Natural killer cell (primary cell): ENCODE data around the gene ENDOU. TPM values are rescaled to one million over a fixed set of nuclear protein-coding genes. Genes with fewer than 3 reads are reported as not detected.

Experiments used
- ATAC-seq, 3 donors: fragments of 150-1000 bp in 2 of 3; fragments of 200-7000 bp in 1 of 3; cut with Tn5 transposase; 1 replicate in 1 of 3; 2 replicates in 2 of 3; pipeline ENCODE4 v1.10.0; 2021; ENCODE audit warnings: mild to moderate bottlenecking in 2 of 3, moderate library complexity in 2 of 3
- DNase-seq, 2 donors: peaks; one replicate each; pipeline versions ENCODE4 v3.0.0 to v3.0.0-alpha.2; 2013 to 2021; ENCODE audit warnings: mixed read lengths in 1 of 2
- H3K27ac ChIP-seq: one replicate; pipeline ENCODE4 v1.5.1; 2013; ENCODE audit warnings: mild to moderate bottlenecking, low read length
- H3K27me3 ChIP-seq: one replicate; pipeline ENCODE4 v1.6.1; 2013; ENCODE audit warnings: low read length; ENCODE audit not compliant: control insufficient read depth, insufficient read depth
- H3K36me3 ChIP-seq: one replicate; pipeline ENCODE4 v1.6.1; 2013; ENCODE audit warnings: low read length; ENCODE audit not compliant: control insufficient read depth, insufficient read depth
- H3K4me1 ChIP-seq: one replicate; pipeline ENCODE4 v1.6.1; 2013; ENCODE audit warnings: low read length; ENCODE audit not compliant: control insufficient read depth, insufficient read depth
- H3K4me3 ChIP-seq: one replicate; pipeline ENCODE4 v1.5.1; 2013; ENCODE audit warnings: low read length
- H3K9me3 ChIP-seq: one replicate; pipeline ENCODE4 v1.6.1; 2013; ENCODE audit warnings: low read length; ENCODE audit not compliant: control insufficient read depth, insufficient read depth
- H3K27ac Mint-ChIP-seq, 2 donors: one replicate each; pipeline ENCODE4 v1.8.0; 2022; ENCODE audit warnings: mild to moderate bottlenecking in 2 of 2, mixed read lengths in 2 of 2, moderate library complexity in 1 of 2
- H3K27me3 Mint-ChIP-seq, 2 donors: one replicate each; pipeline ENCODE4 v1.8.0; 2022; ENCODE audit warnings: low read depth in 2 of 2, mixed read lengths in 2 of 2
- H3K36me3 Mint-ChIP-seq: one replicate; pipeline ENCODE4 v1.8.0; 2022; ENCODE audit warnings: mixed read lengths
- H3K4me1 Mint-ChIP-seq, 2 donors: one replicate each; pipeline ENCODE4 v1.8.0; 2022; ENCODE audit warnings: mixed read lengths in 2 of 2
- H3K4me3 Mint-ChIP-seq: one replicate; pipeline ENCODE4 v1.8.0; 2022; ENCODE audit warnings: mild to moderate bottlenecking, moderate library complexity, mixed read lengths
- H3K9me3 Mint-ChIP-seq, 2 donors: one replicate each; pipeline ENCODE4 v1.8.0; 2022; ENCODE audit warnings: mixed read lengths in 2 of 2
- WGBS: methylation state at CpG from one replicate; pipeline ENCODE4 v1.1.7; 2013; ENCODE audit warnings: missing lambda C conversion rate; ENCODE audit not compliant: insufficient coverage; 5-methylcytosine and 5-hydroxymethylcytosine counted together
- intact Hi-C: fragments of 100-400 bp; cut with micrococcal nuclease; formaldehyde crosslinking; loops from one replicate; pipeline ENCODE4 v1.14.2; 2022
- total RNA-seq, 4 donors: library from RNA; stranded (reverse); fragments of 120-200 nt in 1 of 4; gene quantifications; one replicate each; pipeline versions ENCODE4 v1.2.3 to v1.2.4, GENCODE V29; 2013 to 2022
- TF ChIP-seq, protein P1 (sequence below): fragments of 200-600 bp; IDR thresholded peaks from one replicate; pipeline ENCODE4 v1.8.0; 2022; ENCODE audit warnings: antibody characterized with exemption

The ENDOU gene
- total RNA-seq, 3 donors from 2014 or later (not counting 1 experiment from before 2014, with no cell fraction given), result 0.20 to 0.41 (median 0.24) TPM

DNA sequence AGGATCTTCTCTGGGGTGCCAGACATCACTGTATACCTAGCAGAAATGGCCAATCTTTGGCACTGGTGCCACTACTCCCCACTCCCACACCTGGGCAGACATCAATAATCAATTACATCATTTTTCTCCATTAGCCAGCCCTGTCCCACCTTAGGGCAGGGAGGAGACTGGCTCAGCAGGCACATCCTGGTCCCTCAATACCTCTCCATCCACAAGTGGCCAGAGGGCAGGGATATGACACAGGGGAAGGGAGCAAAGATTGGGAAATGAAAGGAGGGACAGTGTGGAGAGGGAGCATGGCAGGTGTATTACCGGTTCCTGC lies 23.2 kb upstream of the ENDOU start:
- no peak for DNase-seq
- Histone ChIP-seq H3K27me3 (no peaks in the 10 kb centered on the region), H3K36me3 (no peaks in the 10 kb centered on the region), H3K4me1 (peaks cover 8% of the 10 kb centered on the region), H3K9me3 (no peaks in the 10 kb centered on the region), H3K4me3 (no peak overlapping the region), H3K27ac (no peak overlapping the region)
- Mint-ChIP-seq H3K4me3 (no peak overlapping the region), H3K4me1 (peaks cover 0 to 4% of the 10 kb centered on the region in 2 donors), H3K27ac (no peak overlapping the region), H3K36me3 (no peaks in the 10 kb centered on the region), H3K27me3 (peaks cover 13 to 18% of the 10 kb centered on the region in 2 donors), H3K9me3 (no peaks in the 10 kb centered on the region)
- WGBS, result 100% methylated on average over 1 of the region's 1 CpG
- TF ChIP-seq, protein P1, sequence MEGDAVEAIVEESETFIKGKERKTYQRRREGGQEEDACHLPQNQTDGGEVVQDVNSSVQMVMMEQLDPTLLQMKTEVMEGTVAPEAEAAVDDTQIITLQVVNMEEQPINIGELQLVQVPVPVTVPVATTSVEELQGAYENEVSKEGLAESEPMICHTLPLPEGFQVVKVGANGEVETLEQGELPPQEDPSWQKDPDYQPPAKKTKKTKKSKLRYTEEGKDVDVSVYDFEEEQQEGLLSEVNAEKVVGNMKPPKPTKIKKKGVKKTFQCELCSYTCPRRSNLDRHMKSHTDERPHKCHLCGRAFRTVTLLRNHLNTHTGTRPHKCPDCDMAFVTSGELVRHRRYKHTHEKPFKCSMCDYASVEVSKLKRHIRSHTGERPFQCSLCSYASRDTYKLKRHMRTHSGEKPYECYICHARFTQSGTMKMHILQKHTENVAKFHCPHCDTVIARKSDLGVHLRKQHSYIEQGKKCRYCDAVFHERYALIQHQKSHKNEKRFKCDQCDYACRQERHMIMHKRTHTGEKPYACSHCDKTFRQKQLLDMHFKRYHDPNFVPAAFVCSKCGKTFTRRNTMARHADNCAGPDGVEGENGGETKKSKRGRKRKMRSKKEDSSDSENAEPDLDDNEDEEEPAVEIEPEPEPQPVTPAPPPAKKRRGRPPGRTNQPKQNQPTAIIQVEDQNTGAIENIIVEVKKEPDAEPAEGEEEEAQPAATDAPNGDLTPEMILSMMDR, result no peak
- ATAC-seq, result no peak
- intact Hi-C loops, result no loop called here

DNA sequence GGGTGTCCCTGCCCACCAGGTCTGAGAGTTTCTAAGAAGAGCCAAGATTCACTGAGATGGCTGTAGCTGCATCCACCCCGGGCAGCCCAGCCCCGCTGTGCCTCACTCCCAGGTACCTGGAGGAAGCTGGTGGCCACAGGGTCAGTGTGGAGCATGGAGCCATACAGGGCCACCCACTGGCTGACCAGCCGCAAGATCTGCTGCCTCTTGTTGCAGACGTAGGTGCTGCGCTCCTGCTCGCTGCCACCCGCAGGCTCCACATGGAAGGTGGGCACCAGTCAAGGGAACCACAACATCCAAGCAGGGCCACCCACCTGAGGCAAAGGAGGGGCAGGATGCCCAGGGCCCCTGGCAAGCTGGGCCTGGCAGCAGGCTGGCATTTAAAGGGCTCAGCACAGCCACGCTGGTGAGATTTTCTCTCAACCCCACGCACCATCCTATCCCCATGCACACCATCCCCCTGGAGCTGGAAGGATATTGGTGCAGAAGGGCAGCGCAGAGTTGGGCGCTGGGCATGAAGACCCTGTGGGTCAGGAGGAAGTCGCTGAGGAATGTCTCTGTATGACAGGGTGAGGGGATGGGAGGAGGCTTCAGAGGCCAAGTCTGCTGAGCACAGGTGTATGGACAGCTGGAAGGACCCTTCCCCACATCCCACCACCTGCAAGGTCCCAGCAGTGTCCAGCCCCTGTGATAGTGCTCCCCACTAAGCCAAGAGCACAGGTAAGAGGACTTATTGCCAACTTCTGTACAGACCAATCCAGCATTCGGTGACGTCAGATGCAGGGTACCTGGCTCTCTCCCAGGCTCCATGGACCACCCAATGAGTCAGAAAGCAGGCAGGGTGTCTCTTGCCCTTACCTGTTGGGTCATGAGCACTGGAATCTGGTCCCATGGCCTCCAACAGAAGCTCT lies 22.6 kb upstream of the ENDOU start:
- H3K27ac ChIP-seq, result no peak overlapping the region
- H3K4me1 ChIP-seq, result peaks cover 8% of the 10 kb centered on the region
- Mint-ChIP-seq H3K27ac (no peak overlapping the region), H3K9me3 (no peaks in the 10 kb centered on the region), H3K4me1 (peaks cover 0 to 10% of the 10 kb centered on the region in 2 donors), H3K4me3 (no peak overlapping the region), H3K36me3 (no peaks in the 10 kb centered on the region), H3K27me3 (peaks cover 18 to 20% of the 10 kb centered on the region in 2 donors)
- DNase-seq, result no peak
- intact Hi-C loops, result no loop called here
- peaks cover 4% of the 10 kb centered on the region for H3K27me3 ChIP-seq
- H3K9me3 ChIP-seq, result no peaks in the 10 kb centered on the region
- TF ChIP-seq, protein P1, result no peak
- WGBS, result 93% methylated on average over 14 of the region's 14 CpGs
- no peaks in the 10 kb centered on the region for H3K36me3 ChIP-seq
- no peak for ATAC-seq
- H3K4me3 ChIP-seq, result no peak overlapping the region

DNA sequence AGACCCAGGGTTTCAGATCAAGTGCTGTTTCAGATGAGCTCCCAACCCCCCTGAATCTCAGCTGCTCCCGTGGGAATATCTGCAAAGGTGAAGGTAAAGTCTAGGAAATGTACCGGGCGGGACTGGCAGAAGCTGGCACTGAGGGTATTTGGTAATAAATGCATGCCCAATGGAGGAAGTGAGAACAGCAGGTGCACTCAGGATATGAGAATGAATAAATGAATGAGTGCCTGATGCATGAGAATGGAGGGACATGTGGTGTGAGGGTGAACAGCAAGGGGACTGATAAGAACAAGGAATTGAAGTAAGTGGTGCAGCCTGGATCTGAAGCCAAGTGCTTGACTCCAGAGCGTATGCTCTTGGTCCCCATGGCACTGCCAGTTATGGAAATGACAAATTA lies 21.8 kb upstream of the ENDOU start:
- intact Hi-C loops, result no loop called here
- H3K36me3 Mint-ChIP-seq, result no peaks in the 10 kb centered on the region
- Histone ChIP-seq H3K4me1 (peaks cover 13% of the 10 kb centered on the region), H3K36me3 (no peaks in the 10 kb centered on the region), H3K9me3 (no peaks in the 10 kb centered on the region), H3K4me3 (no peak overlapping the region), H3K27me3 (peaks cover 4% of the 10 kb centered on the region), H3K27ac (no peak overlapping the region)
- peaks cover 5 to 14% of the 10 kb centered on the region in 2 donors for H3K4me1 Mint-ChIP-seq
- WGBS, result 67% methylated on average over 4 of the region's 4 CpGs
- H3K4me3 Mint-ChIP-seq, result no peak overlapping the region
- ATAC-seq (no peak), DNase-seq (no peak)
- no peak overlapping the region for H3K27ac Mint-ChIP-seq
- no peaks in the 10 kb centered on the region for H3K9me3 Mint-ChIP-seq
- TF ChIP-seq, protein P1, result no peak
- H3K27me3 Mint-ChIP-seq, result peaks cover 18 to 20% of the 10 kb centered on the region in 2 donors
